SU-DHL-6 (cell line): ENCODE data around the gene PRIM1.

Source experiments
- EZH2phosphoT487 ChIP-seq: fragments of 200-600 bp; sonication (generic), shearing (Covaris generic); conservative IDR thresholded peaks from 2 replicates; pipeline ENCODE4 v1.6.1; 2018; ENCODE audit warnings: mild to moderate bottlenecking, antibody characterized with exemption, low read length, moderate library complexity, mixed read lengths
- TF ChIP-seq, protein P1 (sequence below): fragments of 200-600 bp; sonication (generic); IDR thresholded peaks from one replicate; pipeline ENCODE4 v1.5.1; 2017; ENCODE audit warnings: antibody characterized with exemption, mild to moderate bottlenecking, low read length, moderate library complexity; ENCODE audit not compliant: insufficient read depth, poor library complexity, severe bottlenecking

DNA sequence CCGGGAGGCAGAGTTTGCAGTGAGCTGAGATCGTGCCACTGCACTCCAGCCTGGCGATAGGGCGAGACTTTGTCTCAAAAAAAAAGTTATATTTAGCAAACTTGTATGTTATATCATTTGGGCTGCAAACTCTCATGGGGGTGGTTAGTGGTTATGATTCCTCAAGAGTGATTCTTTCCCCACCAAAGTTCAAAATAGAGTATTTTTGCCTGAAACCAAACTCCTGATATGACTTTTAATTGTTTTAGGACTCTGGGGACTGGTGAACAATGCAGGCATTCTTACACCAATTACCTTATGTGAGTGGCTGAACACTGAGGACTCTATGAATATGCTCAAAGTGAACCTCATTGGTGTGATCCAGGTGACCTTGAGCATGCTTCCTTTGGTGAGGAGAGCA is 29.6 kb upstream of the PRIM1 start:
- TF ChIP-seq, protein P1, sequence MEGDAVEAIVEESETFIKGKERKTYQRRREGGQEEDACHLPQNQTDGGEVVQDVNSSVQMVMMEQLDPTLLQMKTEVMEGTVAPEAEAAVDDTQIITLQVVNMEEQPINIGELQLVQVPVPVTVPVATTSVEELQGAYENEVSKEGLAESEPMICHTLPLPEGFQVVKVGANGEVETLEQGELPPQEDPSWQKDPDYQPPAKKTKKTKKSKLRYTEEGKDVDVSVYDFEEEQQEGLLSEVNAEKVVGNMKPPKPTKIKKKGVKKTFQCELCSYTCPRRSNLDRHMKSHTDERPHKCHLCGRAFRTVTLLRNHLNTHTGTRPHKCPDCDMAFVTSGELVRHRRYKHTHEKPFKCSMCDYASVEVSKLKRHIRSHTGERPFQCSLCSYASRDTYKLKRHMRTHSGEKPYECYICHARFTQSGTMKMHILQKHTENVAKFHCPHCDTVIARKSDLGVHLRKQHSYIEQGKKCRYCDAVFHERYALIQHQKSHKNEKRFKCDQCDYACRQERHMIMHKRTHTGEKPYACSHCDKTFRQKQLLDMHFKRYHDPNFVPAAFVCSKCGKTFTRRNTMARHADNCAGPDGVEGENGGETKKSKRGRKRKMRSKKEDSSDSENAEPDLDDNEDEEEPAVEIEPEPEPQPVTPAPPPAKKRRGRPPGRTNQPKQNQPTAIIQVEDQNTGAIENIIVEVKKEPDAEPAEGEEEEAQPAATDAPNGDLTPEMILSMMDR: no peak
- no peak for TF ChIP-seq EZH2phosphoT487
